ENCODE results near the gene GHRH.
A peak's percentile ranks its signal among the peaks of the same experiment; 100 is the strongest.

The GHRH gene

DNA sequence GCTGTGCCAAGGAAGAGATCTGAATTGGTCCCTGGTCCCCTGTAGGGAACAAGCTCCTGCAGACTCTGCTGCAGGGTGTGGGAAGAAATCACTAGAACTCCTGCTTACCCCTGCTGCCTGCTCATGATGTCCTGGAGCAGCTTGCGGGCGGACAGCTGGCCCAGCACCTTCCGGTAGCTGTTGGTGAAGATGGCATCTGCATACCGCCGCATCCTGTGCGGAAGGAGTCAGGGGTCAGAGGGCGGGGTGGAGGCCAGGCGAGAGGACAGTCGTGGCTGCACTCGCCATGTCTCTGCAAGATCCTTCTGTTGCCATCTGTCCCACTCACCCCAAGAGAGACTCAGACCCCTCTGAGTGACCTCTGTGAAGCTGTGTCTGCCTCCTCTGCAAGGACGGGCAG lies 5.3 kb downstream of the GHRH start:
- TF ChIP-seq, protein P1, sequence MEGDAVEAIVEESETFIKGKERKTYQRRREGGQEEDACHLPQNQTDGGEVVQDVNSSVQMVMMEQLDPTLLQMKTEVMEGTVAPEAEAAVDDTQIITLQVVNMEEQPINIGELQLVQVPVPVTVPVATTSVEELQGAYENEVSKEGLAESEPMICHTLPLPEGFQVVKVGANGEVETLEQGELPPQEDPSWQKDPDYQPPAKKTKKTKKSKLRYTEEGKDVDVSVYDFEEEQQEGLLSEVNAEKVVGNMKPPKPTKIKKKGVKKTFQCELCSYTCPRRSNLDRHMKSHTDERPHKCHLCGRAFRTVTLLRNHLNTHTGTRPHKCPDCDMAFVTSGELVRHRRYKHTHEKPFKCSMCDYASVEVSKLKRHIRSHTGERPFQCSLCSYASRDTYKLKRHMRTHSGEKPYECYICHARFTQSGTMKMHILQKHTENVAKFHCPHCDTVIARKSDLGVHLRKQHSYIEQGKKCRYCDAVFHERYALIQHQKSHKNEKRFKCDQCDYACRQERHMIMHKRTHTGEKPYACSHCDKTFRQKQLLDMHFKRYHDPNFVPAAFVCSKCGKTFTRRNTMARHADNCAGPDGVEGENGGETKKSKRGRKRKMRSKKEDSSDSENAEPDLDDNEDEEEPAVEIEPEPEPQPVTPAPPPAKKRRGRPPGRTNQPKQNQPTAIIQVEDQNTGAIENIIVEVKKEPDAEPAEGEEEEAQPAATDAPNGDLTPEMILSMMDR (IDR thresholded peaks at IDR 0.05; ENCODE audit: poor library complexity, severe bottlenecking) = no peak
- DNase-seq (ENCODE audit: low spot score) (no peak), ATAC-seq (ENCODE audit: low read depth) (no peak)
- peaks cover 3% of the 10 kb centered on the region for H3K27me3 ChIP-seq (ENCODE audit: insufficient read depth, poor library complexity, severe bottlenecking)
- no peak overlapping the region for H3K4me3 ChIP-seq (ENCODE audit: severe bottlenecking)
- H3K4me1 ChIP-seq (ENCODE audit: insufficient read depth, poor library complexity, severe bottlenecking) = no peaks in the 10 kb centered on the region
- H3K27ac ChIP-seq (ENCODE audit: poor library complexity, severe bottlenecking) = no peak overlapping the region
- no peaks in the 10 kb centered on the region for H3K36me3 ChIP-seq (ENCODE audit: low read depth)
- no peaks in the 10 kb centered on the region for H3K9me3 ChIP-seq (ENCODE audit: severe bottlenecking)

DNA sequence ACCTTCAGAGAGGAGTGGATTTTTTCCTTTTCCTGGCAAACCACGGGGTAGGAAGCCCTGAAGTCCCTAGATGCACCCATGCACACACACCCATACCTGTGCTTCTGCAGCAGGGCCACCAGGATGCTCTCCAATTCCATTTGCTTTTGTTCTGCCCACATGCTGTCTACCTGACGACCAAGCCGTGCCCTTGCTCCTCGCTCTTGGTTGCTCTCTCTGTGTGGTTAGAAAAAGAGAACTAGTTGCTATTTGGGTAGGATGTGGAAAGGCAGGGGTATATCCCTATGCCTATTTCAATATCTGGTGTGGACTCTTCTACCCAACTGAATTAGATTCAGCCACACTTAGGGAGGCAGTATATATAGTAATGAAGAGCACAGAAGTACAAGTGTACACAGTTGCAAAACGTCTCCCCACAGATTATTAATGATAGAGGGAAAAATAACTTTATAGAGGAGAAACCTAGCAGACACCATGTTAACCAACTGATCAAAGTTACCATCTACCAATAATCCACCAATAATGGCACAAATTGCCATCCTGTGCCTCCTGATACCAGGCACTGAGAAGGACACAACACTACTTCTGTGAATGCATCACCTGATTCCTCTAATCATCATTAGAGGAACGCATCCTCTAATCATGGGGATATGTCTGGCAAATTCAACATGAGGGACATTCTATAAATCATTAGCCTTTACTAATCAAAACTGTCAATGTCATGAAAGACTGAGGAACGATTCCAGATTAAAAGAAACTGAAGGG lies 7.3 kb downstream of the GHRH start:
- Histone ChIP-seq H3K27ac (ENCODE audit: poor library complexity, severe bottlenecking) (no peak overlapping the region), H3K4me3 (ENCODE audit: severe bottlenecking) (no peak overlapping the region), H3K27me3 (ENCODE audit: insufficient read depth, poor library complexity, severe bottlenecking) (no peaks in the 10 kb centered on the region), H3K36me3 (ENCODE audit: low read depth) (no peaks in the 10 kb centered on the region), H3K4me1 (ENCODE audit: insufficient read depth, poor library complexity, severe bottlenecking) (no peaks in the 10 kb centered on the region), H3K9me3 (ENCODE audit: severe bottlenecking) (no peaks in the 10 kb centered on the region)
- TF ChIP-seq, protein P1 (IDR thresholded peaks at IDR 0.05; ENCODE audit: poor library complexity, severe bottlenecking) = no peak
- DNase-seq (ENCODE audit: low spot score) = no peak
- no peak for ATAC-seq (ENCODE audit: low read depth)

DNA sequence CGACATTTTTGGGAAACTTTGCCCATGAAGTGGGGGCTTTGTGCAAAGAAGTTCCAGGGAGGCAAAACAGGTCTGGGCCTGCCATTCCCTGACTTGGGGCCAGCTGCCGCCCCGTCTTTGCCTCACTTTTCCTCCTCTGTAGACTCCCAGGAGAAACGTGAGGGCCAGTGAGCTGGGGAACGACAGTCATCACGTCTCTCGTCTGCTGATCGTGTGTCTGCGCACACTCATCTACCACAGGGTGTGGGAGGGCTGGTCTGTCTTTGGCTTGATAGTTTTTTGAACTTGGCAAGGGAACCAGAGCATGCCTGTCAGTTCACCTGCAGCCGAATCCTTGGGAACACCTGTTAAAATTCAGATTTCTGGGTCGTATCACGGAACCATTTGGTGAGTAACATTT lies 8.5 kb downstream of the GHRH start:
- ATAC-seq (ENCODE audit: low read depth) = no peak
- no peaks in the 10 kb centered on the region for H3K9me3 ChIP-seq (ENCODE audit: severe bottlenecking)

DNA sequence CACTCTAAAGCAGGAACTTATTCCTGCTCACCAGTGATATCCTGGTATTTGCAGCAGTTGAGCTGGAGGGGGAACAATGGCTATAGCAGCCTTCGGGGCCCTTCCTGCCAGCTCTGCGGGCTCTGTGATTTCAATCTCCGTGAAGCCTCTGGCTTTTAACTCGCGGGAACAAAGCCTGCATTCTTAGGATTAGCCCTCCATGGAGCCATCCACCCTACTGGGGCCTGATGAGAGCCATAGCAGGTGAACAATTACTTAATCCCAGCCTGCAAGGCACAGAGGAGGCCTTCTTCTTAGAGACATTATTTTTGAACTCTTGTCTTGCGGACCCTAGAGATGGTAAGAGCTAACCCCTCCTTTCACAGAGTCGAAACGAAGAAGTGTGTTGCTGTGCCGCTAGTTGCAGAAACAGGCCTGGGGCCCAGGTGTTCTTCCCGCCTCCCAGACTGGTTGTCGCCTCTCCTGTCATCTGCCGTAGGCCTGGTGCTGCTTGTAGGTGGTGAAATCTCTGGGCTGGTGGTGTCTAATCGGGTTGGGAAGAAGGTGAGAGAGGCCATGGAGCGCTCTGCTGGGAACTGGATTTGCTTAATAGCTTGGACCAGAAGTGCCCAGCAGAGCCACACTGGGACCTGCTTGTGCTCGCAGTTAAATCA lies 9.7 kb downstream of the GHRH start:
- TF ChIP-seq, protein P1 (IDR thresholded peaks at IDR 0.05; ENCODE audit: poor library complexity, severe bottlenecking) = no peak
- no peaks in the 10 kb centered on the region for H3K27me3 ChIP-seq (ENCODE audit: insufficient read depth, poor library complexity, severe bottlenecking)
- no peaks in the 10 kb centered on the region for H3K9me3 ChIP-seq (ENCODE audit: severe bottlenecking)
- no peaks in the 10 kb centered on the region for H3K36me3 ChIP-seq (ENCODE audit: low read depth)
- ATAC-seq (ENCODE audit: low read depth) (peak; percentile 6; the same call in 1 of the 3 replicates), DNase-seq (ENCODE audit: low spot score) (no peak)
- H3K4me1 ChIP-seq (ENCODE audit: insufficient read depth, poor library complexity, severe bottlenecking) = no peaks in the 10 kb centered on the region
- H3K4me3 ChIP-seq (ENCODE audit: severe bottlenecking) = no peak overlapping the region
- no peak overlapping the region for H3K27ac ChIP-seq (ENCODE audit: poor library complexity, severe bottlenecking)

More for the DNA sequence above, 8.5 kb downstream of the GHRH start:
- TF ChIP-seq, protein P1 (IDR thresholded peaks at IDR 0.05; ENCODE audit: poor library complexity, severe bottlenecking) = no peak
- Histone ChIP-seq H3K4me1 (ENCODE audit: insufficient read depth, poor library complexity, severe bottlenecking) (no peaks in the 10 kb centered on the region), H3K36me3 (ENCODE audit: low read depth) (no peaks in the 10 kb centered on the region), H3K27me3 (ENCODE audit: insufficient read depth, poor library complexity, severe bottlenecking) (no peaks in the 10 kb centered on the region), H3K27ac (ENCODE audit: poor library complexity, severe bottlenecking) (no peak overlapping the region), H3K4me3 (ENCODE audit: severe bottlenecking) (no peak overlapping the region)
- DNase-seq (ENCODE audit: low spot score) = no peak

DNA sequence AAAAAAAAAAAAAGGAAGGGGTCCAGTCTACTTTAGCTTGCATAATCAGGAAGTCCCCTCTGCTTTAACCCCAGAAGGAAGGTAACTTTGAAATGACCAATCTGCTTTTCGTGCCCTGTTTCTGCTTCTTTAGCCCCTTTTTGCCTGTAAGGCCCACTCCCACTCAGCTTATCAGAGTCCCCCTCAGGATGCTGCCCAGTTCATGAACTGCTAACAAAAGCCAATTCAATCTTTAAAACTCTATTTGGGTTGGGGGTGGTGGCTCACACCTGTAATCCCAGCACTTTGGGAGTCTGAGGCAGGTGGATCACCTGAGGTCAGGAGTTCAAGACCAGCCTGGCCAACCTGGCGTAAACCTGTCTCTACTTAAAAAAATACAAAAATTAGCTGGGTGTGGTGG lies 12.3 kb downstream of the GHRH start:
- H3K4me3 ChIP-seq (ENCODE audit: severe bottlenecking) = no peak overlapping the region
- TF ChIP-seq, protein P1 (IDR thresholded peaks at IDR 0.05; ENCODE audit: poor library complexity, severe bottlenecking) = no peak
- ATAC-seq (ENCODE audit: low read depth) (no peak), DNase-seq (ENCODE audit: low spot score) (no peak)
- H3K36me3 ChIP-seq (ENCODE audit: low read depth) = no peaks in the 10 kb centered on the region
- no peaks in the 10 kb centered on the region for H3K4me1 ChIP-seq (ENCODE audit: insufficient read depth, poor library complexity, severe bottlenecking)
- H3K9me3 ChIP-seq (ENCODE audit: severe bottlenecking) = no peaks in the 10 kb centered on the region
- no peak overlapping the region for H3K27ac ChIP-seq (ENCODE audit: poor library complexity, severe bottlenecking)
- H3K27me3 ChIP-seq (ENCODE audit: insufficient read depth, poor library complexity, severe bottlenecking) = no peaks in the 10 kb centered on the region
